Measurements from ENCODE around the gene KCNN1.

Gene KCNN1

DNA sequence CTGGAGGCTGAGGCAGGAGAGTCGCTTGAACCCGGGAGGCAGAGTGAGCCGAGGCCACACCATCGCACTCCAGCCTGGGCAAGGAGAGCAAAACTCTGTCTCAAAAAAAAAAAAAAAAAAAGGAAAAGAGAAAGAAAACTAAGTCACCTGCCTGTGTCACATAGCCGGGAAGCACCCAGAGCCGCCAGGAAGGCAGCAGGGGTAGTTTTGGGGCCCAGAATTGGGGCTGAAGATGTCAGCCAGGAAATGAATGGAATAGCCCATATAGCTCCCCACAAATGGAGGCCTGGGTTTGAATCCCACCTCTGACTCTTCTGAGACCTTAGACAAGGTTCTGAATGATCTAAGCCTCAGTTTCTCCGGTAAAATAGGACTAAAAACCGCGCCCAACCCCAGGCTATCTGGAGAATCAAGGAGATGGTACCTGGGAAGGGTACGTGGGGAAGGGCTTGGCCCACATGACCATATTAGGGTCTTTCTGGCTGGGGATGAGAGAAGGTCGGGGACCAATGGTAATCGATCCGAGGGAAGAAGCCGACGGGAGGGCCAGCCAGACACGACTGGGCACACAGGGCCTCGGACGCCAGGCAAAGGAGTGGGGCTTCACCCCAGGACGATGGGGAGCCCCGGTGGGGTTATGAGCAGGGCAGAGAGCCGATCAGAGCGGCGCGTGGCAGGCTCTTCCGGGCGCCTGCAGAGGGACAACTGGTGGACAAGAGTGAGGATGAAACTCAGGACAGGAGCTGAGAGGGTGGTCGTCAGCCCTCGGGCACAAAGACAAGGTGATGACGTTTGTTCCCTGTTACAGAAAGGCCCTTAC lies 19.7 kb upstream of the KCNN1 start:
- in situ Hi-C loops (cut with MboI; ENCODE audit: low sequenced_read_pairs), result loop anchor here (5.0 kb wide), 1 partner anchor 40 kb away; no protein-coding TSS in a partner anchor

DNA sequence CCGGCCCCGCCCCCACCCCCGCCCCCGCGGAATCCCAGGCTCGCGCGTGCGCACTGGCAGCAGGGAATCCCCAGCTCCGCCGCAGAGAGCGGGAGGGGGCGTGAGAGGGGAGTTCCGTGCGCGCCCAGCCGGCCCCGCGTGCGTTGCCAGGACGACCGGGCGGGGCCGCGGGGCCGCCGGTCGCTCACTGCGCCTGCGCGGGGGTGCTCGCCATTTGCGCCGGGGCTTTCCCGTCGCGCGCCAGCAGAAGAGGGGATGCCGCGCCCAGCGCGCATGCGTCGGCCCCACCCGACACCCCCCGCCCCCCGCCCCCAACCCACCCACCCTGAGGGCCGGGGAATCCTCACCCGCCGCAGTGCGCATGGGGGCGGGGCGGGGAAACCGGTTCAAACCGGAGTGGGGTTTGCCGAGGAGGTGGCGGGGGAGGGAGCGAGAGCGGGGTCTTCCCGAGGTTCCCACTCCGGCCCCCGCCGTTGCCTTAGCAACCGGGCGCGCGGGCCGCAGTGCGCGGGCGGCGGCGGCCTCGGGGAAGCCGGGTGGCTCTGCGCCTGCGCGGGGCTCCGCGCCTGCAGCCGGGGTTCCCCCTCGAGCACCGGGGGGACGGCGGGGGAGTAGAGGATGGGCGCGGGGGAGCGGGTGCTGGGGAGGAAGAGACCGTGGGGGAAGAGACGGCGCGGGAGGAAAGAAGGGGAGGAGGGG lies 18.9 kb upstream of the KCNN1 start:
- in situ Hi-C loops (cut with MboI; ENCODE audit: low sequenced_read_pairs), result loop anchor here (5.0 kb wide), 1 partner anchor 39 kb away; no protein-coding TSS in a partner anchor

DNA sequence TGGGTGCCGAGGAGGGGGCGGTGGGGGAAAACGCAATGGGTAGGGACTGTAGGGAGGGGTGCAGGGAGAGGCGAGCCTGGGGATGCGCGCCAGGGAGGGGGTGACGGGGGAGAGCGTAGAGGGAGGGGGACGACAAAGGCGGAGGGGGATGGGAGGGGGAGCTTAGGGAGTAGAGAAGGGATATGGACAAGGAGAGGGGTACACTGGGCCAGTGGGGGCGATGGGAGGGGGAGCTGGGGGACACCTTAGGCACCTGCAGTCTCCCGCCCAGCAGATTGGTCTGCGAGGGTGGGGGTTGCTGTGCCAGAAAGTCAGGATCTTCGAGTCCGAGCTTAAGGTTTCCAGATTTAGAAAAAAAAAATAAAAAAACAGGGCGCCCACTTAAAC lies 18.4 kb upstream of the KCNN1 start:
- in situ Hi-C loops (cut with MboI; ENCODE audit: low sequenced_read_pairs), result loop anchor here (5.0 kb wide), 1 partner anchor 39 kb away; no protein-coding TSS in a partner anchor

DNA sequence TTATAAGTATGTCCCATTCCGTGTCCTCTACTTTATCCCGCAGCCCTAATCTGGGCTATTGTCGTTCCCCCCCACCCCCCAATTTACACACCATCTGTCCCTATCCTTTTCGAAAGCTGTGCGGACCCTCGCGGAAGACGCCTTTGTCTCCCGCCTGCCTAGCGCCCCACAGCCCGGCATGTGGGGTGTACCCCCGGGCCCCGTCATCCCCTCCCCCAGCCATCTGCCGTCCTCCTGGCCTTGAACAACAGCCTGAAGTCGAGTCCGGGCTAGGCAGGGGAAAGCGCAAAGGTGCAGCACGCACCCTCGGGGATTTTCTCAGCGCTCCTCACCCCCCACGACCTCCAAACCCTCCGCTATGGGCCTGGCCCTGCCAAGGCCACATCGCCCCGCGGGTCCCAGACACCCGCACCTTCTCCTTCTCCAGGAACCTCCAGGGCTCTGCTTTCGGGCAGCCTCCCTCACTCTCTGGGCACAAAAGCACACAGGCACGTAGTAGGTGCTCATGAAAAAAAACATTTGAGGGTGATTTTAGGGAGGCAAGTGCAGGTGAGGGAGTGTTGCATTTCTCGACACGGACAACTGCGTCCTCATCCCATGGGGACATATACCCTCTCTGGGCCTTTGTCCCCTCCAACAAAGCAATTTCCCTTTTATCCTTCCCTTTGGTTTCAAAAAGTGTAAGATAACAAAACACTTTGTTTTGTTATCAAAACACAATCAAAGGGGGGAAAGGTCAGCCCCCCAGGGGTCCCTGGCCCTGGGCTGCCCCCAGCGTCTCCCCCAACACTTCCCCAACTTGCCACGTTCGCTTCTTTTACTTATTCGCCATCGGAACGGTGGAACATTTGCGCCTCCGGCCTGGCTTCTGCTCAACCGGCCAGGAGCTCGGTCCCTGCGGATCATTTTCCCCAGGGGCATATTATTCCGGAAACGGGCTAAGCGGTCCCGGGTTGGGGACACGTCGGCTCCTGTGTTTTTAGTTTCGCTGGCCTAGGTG lies 17.7 kb upstream of the KCNN1 start:
- in situ Hi-C loops (cut with MboI; ENCODE audit: low sequenced_read_pairs), result loop anchor here (5.0 kb wide), 1 partner anchor 38 kb away; no protein-coding TSS in a partner anchor

GRCh38 chr19:17949956-17950309 lies 17.0 kb upstream of the KCNN1 start:
- in situ Hi-C loops (cut with MboI; ENCODE audit: low sequenced_read_pairs), result loop anchor here (5.0 kb wide), 1 partner anchor 37 kb away; no protein-coding TSS in a partner anchor

- in situ Hi-C loops (cut with MboI; ENCODE audit: low sequenced_read_pairs), result no loop called here
These were observed 16.4 kb upstream of the KCNN1 start for GRCh38 chr19:17950310-17951156.

- in situ Hi-C loops (cut with MboI; ENCODE audit: low sequenced_read_pairs), result no loop called here
These were observed 15.5 kb upstream of the KCNN1 start for GRCh38 chr19:17951157-17951989.

GRCh38 chr19:17951990-17952976 lies 14.6 kb upstream of the KCNN1 start:
- in situ Hi-C loops (cut with MboI; ENCODE audit: low sequenced_read_pairs), result no loop called here

- in situ Hi-C loops (cut with MboI; ENCODE audit: low sequenced_read_pairs), result no loop called here
These were observed 13.5 kb upstream of the KCNN1 start for GRCh38 chr19:17953316-17953801.

GRCh38 chr19:17953869-17954268 lies 13.0 kb upstream of the KCNN1 start:
- in situ Hi-C loops (cut with MboI; ENCODE audit: low sequenced_read_pairs), result no loop called here

DNA sequence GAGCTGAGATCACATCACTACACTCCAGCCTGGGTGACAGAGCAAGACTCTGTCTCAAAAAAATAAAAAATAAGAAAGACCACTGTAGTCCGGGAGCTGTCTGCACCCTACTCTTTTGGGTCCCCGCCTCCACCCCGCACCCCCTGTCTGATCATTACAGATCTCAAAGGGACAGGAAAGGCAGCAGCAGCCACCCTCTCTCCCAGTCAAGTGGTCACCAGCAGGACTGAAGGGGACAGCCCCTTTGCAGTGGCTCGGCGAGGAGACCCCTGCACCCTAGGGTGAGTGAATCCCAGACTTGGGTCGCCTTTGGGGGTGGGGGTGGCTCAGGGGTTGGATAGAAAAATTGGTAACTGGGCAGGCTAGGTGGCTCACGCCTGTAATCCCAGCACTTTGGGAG lies 12.5 kb upstream of the KCNN1 start:
- in situ Hi-C loops (cut with MboI; ENCODE audit: low sequenced_read_pairs), result no loop called here

GRCh38 chr19:17957149-17957849 lies 9.6 kb upstream of the KCNN1 start:
- in situ Hi-C loops (cut with MboI; ENCODE audit: low sequenced_read_pairs), result no loop called here

GRCh38 chr19:17957885-17958284 lies 9.0 kb upstream of the KCNN1 start:
- in situ Hi-C loops (cut with MboI; ENCODE audit: low sequenced_read_pairs), result no loop called here

- in situ Hi-C loops (cut with MboI; ENCODE audit: low sequenced_read_pairs), result no loop called here
These were observed 2.8 kb upstream of the KCNN1 start for GRCh38 chr19:17963936-17964691.

DNA sequence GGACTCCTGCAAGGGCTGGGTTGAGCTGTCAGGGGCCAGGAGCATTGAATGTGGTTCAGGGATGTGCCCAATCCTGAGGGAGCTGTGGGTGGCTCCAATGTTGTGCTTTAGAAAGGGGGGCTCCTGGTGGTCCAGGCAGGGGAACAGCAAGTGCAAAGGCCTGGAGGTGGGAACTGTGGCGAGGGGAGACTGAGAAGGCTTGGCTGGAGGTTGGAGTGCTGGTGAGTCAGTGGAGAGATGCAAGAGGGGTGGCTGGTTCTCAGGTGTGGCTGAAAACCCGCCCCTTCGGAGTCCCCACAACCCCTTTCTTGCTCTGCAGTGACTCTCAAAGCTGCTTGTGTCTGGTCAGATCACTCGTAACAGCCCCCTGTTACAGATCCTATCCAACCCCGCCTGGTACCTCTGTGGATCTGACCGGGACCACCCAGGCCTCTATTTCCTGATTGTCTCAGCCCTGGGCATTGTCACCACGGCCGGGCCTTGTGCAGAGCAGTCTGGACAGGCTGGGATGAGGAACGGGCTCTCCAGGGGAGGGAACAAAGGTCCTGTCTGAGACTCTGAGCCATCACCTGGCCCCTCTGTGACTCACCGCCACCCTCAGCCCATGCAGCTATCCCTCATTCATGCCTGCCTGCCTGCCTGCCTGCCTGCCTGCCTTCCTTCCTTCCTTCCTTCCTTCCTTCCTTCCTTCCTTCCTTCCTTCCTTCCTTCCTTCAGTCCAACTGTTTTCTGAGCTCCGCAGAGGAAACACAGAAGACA lies 1.4 kb upstream of the KCNN1 start:
- in situ Hi-C loops (cut with MboI; ENCODE audit: low sequenced_read_pairs), result no loop called here

DNA sequence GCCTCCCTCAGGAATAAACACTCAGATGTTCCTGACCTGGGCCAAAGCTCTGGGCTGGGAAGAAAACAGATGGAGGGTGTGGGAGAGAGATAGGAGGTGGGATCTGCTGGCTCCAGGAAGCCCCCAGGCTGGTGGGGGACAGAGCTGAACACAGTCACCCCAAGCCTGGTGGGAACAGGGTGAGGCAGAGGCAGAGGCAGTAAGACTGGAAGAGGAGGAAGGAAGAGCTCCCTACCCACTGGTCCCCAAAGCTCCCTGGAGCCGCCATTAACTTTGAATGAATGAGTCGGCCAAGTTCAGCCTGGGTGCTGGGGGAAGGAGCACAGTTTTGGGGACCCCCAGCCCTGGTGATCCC lies 801 bp upstream of the KCNN1 start:
- in situ Hi-C loops (cut with MboI; ENCODE audit: low sequenced_read_pairs), result no loop called here

Data from HL-60/S4 treated with retinoic acid at 250 ng/mL for 4 days and 3 days (cell line).